Ascending aorta (tissue), 2 donors: Measurements from ENCODE around the gene PRR36. TPM values are rescaled to one million over a fixed set of nuclear protein-coding genes. Genes with fewer than 3 reads are reported as not detected.
A peak's percentile ranks its signal among the peaks of the same experiment; 100 is the strongest.
"Not testable (repeated sequence)": the region's sequence is repeated elsewhere in the genome, so short reads cannot be mapped to it uniquely, and the experiment has no call there.

Experiments used
- DNase-seq, 2 donors: peaks; one replicate each; pipeline ENCODE4 v3.0.0-alpha.2; 2019; ENCODE audit warnings: low spot score in 2 of 2
- H3K27ac ChIP-seq, 2 donors: fragments of 200-600 bp; sonication (generic); one replicate each; pipeline ENCODE4 v1.5.1; 2016 to 2017; ENCODE audit warnings: mild to moderate bottlenecking in 1 of 2
- H3K27me3 ChIP-seq: fragments of 200-600 bp; sonication (generic); one replicate; pipeline ENCODE4 v1.5.1; 2017
- H3K36me3 ChIP-seq, 2 donors: fragments of 200-600 bp; sonication (generic); one replicate each; pipeline ENCODE4 v1.5.1; 2016
- H3K4me1 ChIP-seq, 2 donors: fragments of 200-600 bp; sonication (generic); one replicate each; pipeline ENCODE4 v1.5.1; 2016 to 2017; ENCODE audit warnings: mild to moderate bottlenecking in 1 of 2
- H3K4me3 ChIP-seq, 2 donors: fragments of 200-600 bp; sonication (generic); one replicate each; pipeline ENCODE4 v1.5.1; 2016 to 2017; ENCODE audit warnings: mild to moderate bottlenecking in 1 of 2
- H3K9me3 ChIP-seq, 2 donors: fragments of 200-600 bp; sonication (generic); one replicate each; pipeline ENCODE4 v1.5.1; 2016
- CTCF ChIP-seq, 3 experiments: fragments of 200-600 bp in 2 of 3; fragments of 450-650 bp in 1 of 3; sonication (generic) in 2 of 3; IDR thresholded peaks; one replicate each; pipeline ENCODE4 v1.5.1; 2016 to 2019; ENCODE audit warnings: antibody characterized with exemption in 3 of 3, mild to moderate bottlenecking in 1 of 3, moderate library complexity in 1 of 3
- intact Hi-C: fragments of 100-400 bp; cut with DNase I; formaldehyde crosslinking; loops from one replicate; pipeline ENCODE4 v1.15.1; 2023
- total RNA-seq: library from RNA; depleted of rRNA; stranded (reverse); fragments of >200 nt; gene quantifications from one replicate; pipeline ENCODE4 v1.1.0, GENCODE V29; 2016

Gene PRR36
- total RNA-seq, 1 donor from 2014 or later = not detected

DNA sequence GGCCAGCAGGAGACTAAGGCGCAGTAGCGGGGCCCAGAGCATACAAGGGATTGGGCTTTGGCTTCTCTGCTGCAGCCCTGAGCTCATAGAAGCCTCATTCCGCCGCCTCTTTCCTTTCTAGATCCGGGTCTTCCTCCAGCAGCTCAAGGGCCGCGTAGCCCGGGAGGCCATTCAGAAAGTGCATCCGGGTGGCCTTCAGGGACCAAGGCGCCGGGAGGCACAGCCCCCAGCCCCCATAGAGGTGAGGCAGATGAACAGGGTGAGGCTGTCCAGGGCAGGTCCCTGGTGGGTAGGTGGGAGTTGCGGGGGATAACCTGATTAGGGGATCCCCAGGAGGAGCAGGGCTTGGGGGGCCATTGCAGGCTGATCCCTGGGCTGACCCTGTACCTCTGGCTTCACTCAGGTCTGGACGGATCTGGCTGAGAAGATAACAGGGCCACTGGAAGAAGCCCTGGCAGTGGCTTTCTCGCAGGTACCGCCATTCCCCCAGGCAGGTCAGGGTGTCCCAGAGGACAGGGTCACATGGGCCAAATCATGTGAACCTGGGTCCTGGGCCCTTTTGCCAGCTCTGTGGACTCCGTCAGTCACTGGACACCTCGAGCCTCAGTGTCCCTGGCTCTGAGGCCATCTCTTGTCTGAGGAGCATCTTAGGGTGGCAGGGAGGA lies 47.2 kb upstream of the PRR36 start:
- no peak for TF ChIP-seq CTCF (IDR thresholded peaks at IDR 0.05)
- intact Hi-C loops = loop anchor here (2.0 to 10.0 kb wide), 4 partner anchors 593 to 1863 kb away; partner anchors contain the start of genes TRIP10 and ZNF414
- peak overlapping the region; percentile 64 to 96 for H3K4me3 ChIP-seq
- no peaks in the 10 kb centered on the region for H3K9me3 ChIP-seq
- H3K27ac ChIP-seq = peak overlapping the region; percentile 90 to 93
- peaks cover 6 to 13% of the 10 kb centered on the region in 2 donors for H3K36me3 ChIP-seq
- H3K4me1 ChIP-seq = peaks cover 39 to 45% of the 10 kb centered on the region in 2 donors
- H3K27me3 ChIP-seq = peaks cover 8% of the 10 kb centered on the region
- DNase-seq = no peak

DNA sequence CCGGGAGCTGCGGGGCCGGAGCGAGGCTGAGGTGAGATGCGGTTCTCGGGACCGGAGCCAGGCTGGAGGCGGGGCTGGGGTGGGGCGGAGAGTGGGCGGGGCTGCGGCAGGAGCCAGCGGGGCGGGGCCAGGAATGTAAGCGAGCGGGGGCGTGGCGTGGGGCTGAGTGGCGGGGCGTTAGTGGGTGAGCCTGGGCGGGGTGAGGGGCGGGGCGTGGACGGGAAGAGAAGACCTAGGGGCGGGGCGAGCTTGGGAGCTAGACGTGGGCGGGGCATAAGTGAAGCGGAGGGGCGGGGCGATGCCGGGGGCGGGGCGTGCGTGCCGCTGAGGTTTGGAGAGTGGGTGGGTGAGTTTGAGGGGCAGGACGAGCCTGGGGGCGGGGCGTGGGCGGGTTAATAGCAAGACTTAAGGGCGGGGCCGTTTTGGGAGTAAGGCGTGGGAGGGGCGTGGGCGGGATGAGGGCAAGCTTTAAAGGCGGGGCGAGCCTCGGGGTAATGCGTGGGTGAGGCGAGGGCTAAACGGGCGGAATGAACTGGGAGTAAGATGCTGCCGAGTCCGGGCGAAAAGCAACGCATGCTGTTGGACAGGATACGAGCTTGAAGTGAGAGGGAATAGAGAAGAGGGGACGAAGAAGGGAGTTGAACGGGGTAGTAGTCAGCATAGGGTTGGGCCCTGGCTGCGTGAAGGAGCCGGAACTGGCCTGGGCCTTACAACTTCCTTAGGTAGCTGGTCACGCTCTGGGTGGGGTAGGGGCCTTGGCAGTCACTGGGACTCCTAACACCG lies 46.5 kb upstream of the PRR36 start:
- intact Hi-C loops = loop anchor here (1.0 to 10.0 kb wide), 8 partner anchors 17 to 1864 kb away; partner anchors contain the start of genes ELAVL1, MAP2K7, RAB11B and TIMM44
- H3K27me3 ChIP-seq = peaks cover 12% of the 10 kb centered on the region
- TF ChIP-seq CTCF (IDR thresholded peaks at IDR 0.05) = no peak
- no peaks in the 10 kb centered on the region for H3K9me3 ChIP-seq
- peaks cover 6 to 13% of the 10 kb centered on the region in 2 donors for H3K36me3 ChIP-seq
- peak overlapping the region; percentile 96 to 97 for H3K4me3 ChIP-seq
- DNase-seq = peak; percentile 96 to 100
- peak overlapping the region; percentile 90 to 93 for H3K27ac ChIP-seq
- peaks cover 44 to 46% of the 10 kb centered on the region in 2 donors for H3K4me1 ChIP-seq

DNA sequence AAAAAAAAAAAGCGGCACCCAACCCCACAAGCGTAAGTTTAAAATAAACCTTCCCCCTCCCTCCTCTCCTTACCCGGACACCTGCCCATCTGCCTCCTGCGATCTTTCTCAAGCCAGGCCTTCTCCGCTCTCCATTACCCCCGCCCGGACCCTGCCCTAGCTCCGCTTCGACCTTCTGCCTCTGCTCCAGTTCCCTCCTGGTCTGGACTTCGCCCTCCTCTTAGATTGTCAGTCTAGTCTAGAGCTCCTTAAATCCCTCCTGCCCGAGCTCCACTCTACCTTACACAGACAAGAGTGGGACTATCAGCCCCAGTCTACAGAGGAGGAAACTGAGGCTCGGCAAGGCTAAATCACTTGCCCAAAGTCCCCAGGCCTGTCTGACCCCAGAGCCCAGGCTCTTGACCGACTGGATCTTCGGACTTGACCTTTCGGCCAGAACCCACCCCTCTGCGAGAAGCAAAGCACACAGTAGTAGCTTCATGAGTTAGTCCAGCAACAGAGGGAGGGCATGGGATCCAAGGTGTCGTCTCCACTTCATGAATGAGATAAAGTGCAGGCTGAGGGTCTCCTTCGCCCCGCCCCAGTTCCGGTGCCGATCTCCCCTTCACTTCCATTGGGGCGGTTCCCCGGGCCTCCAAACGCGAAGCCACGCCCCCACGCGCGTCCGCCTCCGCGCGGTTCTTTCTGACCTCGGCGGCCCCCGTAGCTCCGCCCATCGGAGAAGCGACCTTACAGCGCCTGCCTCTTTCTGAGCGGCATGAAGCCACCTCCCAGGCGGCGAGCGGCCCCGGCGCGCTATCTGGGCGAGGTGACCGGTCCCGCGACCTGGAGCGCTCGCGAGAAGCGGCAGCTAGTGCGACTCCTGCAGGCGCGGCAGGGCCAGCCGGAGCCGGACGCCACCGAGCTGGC lies 45.7 kb upstream of the PRR36 start, which contains the start of gene SNAPC2:
Gene SNAPC2, plus strand, starts transcription at position 729 of the 909 bp plus-strand sequence. Its CDS starts 29 bp downstream, at position 758.
- peak in 1 of 3 experiments; percentile 5 for TF ChIP-seq CTCF (IDR thresholded peaks at IDR 0.05)
- Histone ChIP-seq H3K27me3 (peaks cover 13% of the 10 kb centered on the region), H3K4me1 (peaks cover 37 to 39% of the 10 kb centered on the region in 2 donors), H3K27ac (peak within 1 kb of the TSS; percentile 90 to 93), H3K4me3 (peak within 1 kb of the TSS; percentile 96 to 97), H3K36me3 (peaks cover 6 to 13% of the 10 kb centered on the region in 2 donors), H3K9me3 (no peaks in the 10 kb centered on the region)
- intact Hi-C loops = loop anchor here (1.0 to 10.0 kb wide), 9 partner anchors 17 to 1865 kb away; partner anchors contain the start of genes ELAVL1, MAP2K7, RAB11B and TIMM44
- DNase-seq = peak; percentile 81 to 98

GRCh38 chr19:7918615-7919421 lies 44.6 kb upstream of the PRR36 start:
- Histone ChIP-seq H3K9me3 (no peaks in the 10 kb centered on the region), H3K4me3 (no peak overlapping the region), H3K27ac (no peak overlapping the region), H3K27me3 (peaks cover 13% of the 10 kb centered on the region), H3K36me3 (peaks cover 6 to 13% of the 10 kb centered on the region in 2 donors), H3K4me1 (peaks cover 36 to 39% of the 10 kb centered on the region in 2 donors)
- DNase-seq = no peak
- no peak for TF ChIP-seq CTCF (IDR thresholded peaks at IDR 0.05)
- intact Hi-C loops = loop anchor here (5.0 kb wide), 1 partner anchor 92 kb away; no protein-coding TSS in a partner anchor

- intact Hi-C loops = loop anchor here (5.0 kb wide), 1 partner anchor 91 kb away; no protein-coding TSS in a partner anchor
- not testable (repeated sequence) for H3K9me3 ChIP-seq, DNase-seq, H3K27ac ChIP-seq
- Histone ChIP-seq H3K36me3 (peaks cover 6 to 14% of the 10 kb centered on the region in 2 donors), H3K4me3 (peak overlapping the region; percentile 29 to 62), H3K27me3 (peaks cover 13% of the 10 kb centered on the region), H3K4me1 (peaks cover 36 to 39% of the 10 kb centered on the region in 2 donors)
Observed at GRCh38 chr19:7918062-7918614, 43.9 kb upstream of the PRR36 start.
